Measurements from ENCODE around the gene ARMC9.

Gene ARMC9

GRCh38 chr2:231204581-231204980 is 6.2 kb downstream of the ARMC9 start:
- DNase-seq (ENCODE audit: low spot score), result no peak

GRCh38 chr2:231207734-231208133 is 9.3 kb downstream of the ARMC9 start:
- DNase-seq (ENCODE audit: low spot score), result no peak

GRCh38 chr2:231210782-231211181 is 12.4 kb downstream of the ARMC9 start:
- no peak for DNase-seq (ENCODE audit: low spot score)

GRCh38 chr2:231211486-231211885 is 13.1 kb downstream of the ARMC9 start:
- no peak for DNase-seq (ENCODE audit: low spot score)

GRCh38 chr2:231212329-231212845 is 14.0 kb downstream of the ARMC9 start:
- no peak for DNase-seq (ENCODE audit: low spot score)

GRCh38 chr2:231213931-231214642 is 15.7 kb downstream of the ARMC9 start:
- DNase-seq (ENCODE audit: low spot score), result no peak

GRCh38 chr2:231218366-231218765 is 19.9 kb downstream of the ARMC9 start:
- DNase-seq (ENCODE audit: low spot score), result no peak

GRCh38 chr2:231219289-231219688 is 20.9 kb downstream of the ARMC9 start:
- no peak for DNase-seq (ENCODE audit: low spot score)

GRCh38 chr2:231221761-231222160 is 23.3 kb downstream of the ARMC9 start:
- DNase-seq (ENCODE audit: low spot score), result no peak

GRCh38 chr2:231222318-231223000 is 24.0 kb downstream of the ARMC9 start:
- DNase-seq (ENCODE audit: low spot score), result no peak

- DNase-seq (ENCODE audit: low spot score), result no peak
Measured at GRCh38 chr2:231223001-231223375, 24.6 kb downstream of the ARMC9 start.

- no peak for DNase-seq (ENCODE audit: low spot score)
Measured at GRCh38 chr2:231223458-231223976, 25.1 kb downstream of the ARMC9 start.

- peak; percentile 72 for DNase-seq (ENCODE audit: low spot score)
Measured at GRCh38 chr2:231227310-231228162, 29.1 kb downstream of the ARMC9 start.

- no peak for DNase-seq (ENCODE audit: low spot score)
Measured at GRCh38 chr2:231228223-231228622, 29.8 kb downstream of the ARMC9 start.

GRCh38 chr2:231228974-231229529 is 30.6 kb downstream of the ARMC9 start:
- no peak for DNase-seq (ENCODE audit: low spot score)

- no peak for DNase-seq (ENCODE audit: low spot score)
Measured at GRCh38 chr2:231235217-231235616, 36.8 kb downstream of the ARMC9 start.

GRCh38 chr2:231238689-231239088 is 40.3 kb downstream of the ARMC9 start:
- DNase-seq (ENCODE audit: low spot score), result no peak

- DNase-seq (ENCODE audit: low spot score), result no peak
Measured at GRCh38 chr2:231239751-231240150, 41.3 kb downstream of the ARMC9 start.

- DNase-seq (ENCODE audit: low spot score), result no peak
Measured at GRCh38 chr2:231241755-231242507, 43.5 kb downstream of the ARMC9 start.

GRCh38 chr2:231243866-231244265 is 45.4 kb downstream of the ARMC9 start:
- DNase-seq (ENCODE audit: low spot score), result no peak

Measured in SW480 (cell line).